IMR-90 (cell line): ENCODE data around the gene IGF1R. TPM values are rescaled to one million over a fixed set of nuclear protein-coding genes. Genes with fewer than 3 reads are reported as not detected.
A peak's percentile ranks its signal among the peaks of the same experiment; 100 is the strongest.

ENCODE experiments used
- ATAC-seq: fragments of 200-7000 bp; cut with Tn5 transposase; 2 replicates; pipeline ENCODE4 v1.9.1; 2020; ENCODE audit warnings: low read depth, mild to moderate bottlenecking, moderate library complexity
- BruUV-seq: library from RNA; stranded (reverse); fragments of 400-500 nt; replicated peaks from 2 replicates; lab custom pipeline; 2021; lab: Mats Ljungman, UMichigan
- CTCF ChIA-PET: fragments of 300-600 bp; formaldehyde crosslinking; extraction: SDS; loops from one replicate; lab custom pipeline; 2021; ENCODE audit warnings: antibody characterized with exemption; lab: Yijun Ruan, JAX
- POLR2A ChIA-PET: fragments of 300-600 bp; sonication (Branson Sonifier 250); formaldehyde crosslinking; loops from one replicate; lab custom pipeline; 2022; ENCODE audit warnings: antibody characterized with exemption; ENCODE audit not compliant: unreplicated experiment; lab: Charles Lee
- DNase-seq: peaks from one replicate; pipeline ENCODE4 v3.0.0; 2013
- H2AFZ ChIP-seq: replicated peaks from 2 replicates; pipeline ENCODE3; 2013; ENCODE audit warnings: low read length, mild to moderate bottlenecking; ENCODE audit not compliant: poor library complexity
- H2AK5ac ChIP-seq: 2 replicates; pipeline ENCODE4 v1.6.1; 2013; ENCODE audit warnings: low read depth, low read length, inconsistent platforms
- H2AK9ac ChIP-seq: replicated peaks from 2 replicates; pipeline ENCODE3; 2013; ENCODE audit warnings: mild to moderate bottlenecking, low read depth, low read length, moderate library complexity; ENCODE audit not compliant: poor library complexity
- H2BK120ac ChIP-seq: 2 replicates; pipeline ENCODE4 v1.6.1; 2013; ENCODE audit warnings: low read depth, low read length, inconsistent platforms
- H2BK15ac ChIP-seq: 3 replicates; pipeline ENCODE4 v1.6.1; 2013; ENCODE audit warnings: low read depth, low read length, inconsistent platforms
- H2BK20ac ChIP-seq: 2 replicates; pipeline ENCODE4 v1.6.1; 2013; ENCODE audit warnings: low read depth, mild to moderate bottlenecking, inconsistent platforms, low read length, moderate library complexity
- H2BK5ac ChIP-seq: 2 replicates; pipeline ENCODE4 v1.6.1; 2013; ENCODE audit warnings: mild to moderate bottlenecking, low read depth, low read length, inconsistent platforms; ENCODE audit not compliant: poor library complexity, severe bottlenecking
- H3K14ac ChIP-seq: replicated peaks from 2 replicates; pipeline ENCODE4 v1.6.1; 2013; ENCODE audit warnings: low read depth, low read length, inconsistent platforms
- H3K18ac ChIP-seq: 2 replicates; pipeline ENCODE4 v1.6.1; 2013; ENCODE audit warnings: low read depth, low read length, control low read depth
- H3K23ac ChIP-seq: 2 replicates; pipeline ENCODE4 v1.6.1; 2013; ENCODE audit warnings: low read depth, low read length, inconsistent platforms
- H3K27ac ChIP-seq: 2 replicates; pipeline ENCODE4 v1.5.1; 2013; ENCODE audit warnings: mild to moderate bottlenecking, control low read depth, low read length; ENCODE audit not compliant: insufficient read depth
- H3K27me3 ChIP-seq: 2 replicates; pipeline ENCODE4 v1.6.1; 2013; ENCODE audit warnings: low read length; ENCODE audit not compliant: control insufficient read depth, insufficient read depth
- H3K36me3 ChIP-seq: 2 replicates; pipeline ENCODE4 v1.6.1; 2013; ENCODE audit warnings: low read length, mixed read lengths; ENCODE audit not compliant: control insufficient read depth, insufficient read depth
- H3K4ac ChIP-seq: 2 replicates; pipeline ENCODE4 v1.6.1; 2013; ENCODE audit warnings: low read depth, low read length, inconsistent platforms
- H3K4me1 ChIP-seq: 2 replicates; pipeline ENCODE4 v1.6.1; 2013; ENCODE audit warnings: low read length, mixed read lengths; ENCODE audit not compliant: control insufficient read depth, insufficient read depth
- H3K4me2 ChIP-seq: 2 replicates; pipeline ENCODE4 v1.6.1; 2013; ENCODE audit warnings: low read depth, mild to moderate bottlenecking, control low read depth, low read length, moderate library complexity
- H3K4me3 ChIP-seq: 2 replicates; pipeline ENCODE4 v1.5.1; 2013; ENCODE audit warnings: low read depth, mild to moderate bottlenecking, control low read depth, low read length, moderate library complexity; ENCODE audit not compliant: insufficient read depth
- H3K56ac ChIP-seq: 2 replicates; pipeline ENCODE4 v1.6.1; 2013; ENCODE audit warnings: low read length, inconsistent platforms; ENCODE audit not compliant: insufficient read depth; ENCODE audit errors: extremely low read depth
- H3K79me1 ChIP-seq, 2 experiments: 2 replicates each; pipeline ENCODE4 v1.6.1; 2013; ENCODE audit warnings: low read length in 2 of 2, inconsistent platforms in 1 of 2, low read depth in 1 of 2
- H3K9ac ChIP-seq: 2 replicates; pipeline ENCODE4 v1.6.1; 2013; ENCODE audit warnings: low read depth, low read length, control low read depth
- H3K9me1 ChIP-seq: 2 replicates; pipeline ENCODE4 v1.6.1; 2013; ENCODE audit warnings: low read length, inconsistent platforms; ENCODE audit not compliant: insufficient read depth
- H3K9me3 ChIP-seq: 2 replicates; pipeline ENCODE4 v1.6.1; 2013; ENCODE audit warnings: low read length; ENCODE audit not compliant: control insufficient read depth, insufficient read depth
- H4K20me1 ChIP-seq: 2 replicates; pipeline ENCODE4 v1.6.1; 2013; ENCODE audit warnings: low read length, inconsistent platforms; ENCODE audit not compliant: insufficient read depth
- H4K5ac ChIP-seq: 2 replicates; pipeline ENCODE4 v1.6.1; 2013; ENCODE audit warnings: mild to moderate bottlenecking, low read depth, low read length, control low read depth
- H4K8ac ChIP-seq, 2 experiments: 2 replicates each; pipeline ENCODE4 v1.6.1; 2013; ENCODE audit warnings: low read depth in 2 of 2, low read length in 2 of 2, control low read depth in 1 of 2, inconsistent platforms in 1 of 2
- H4K91ac ChIP-seq: 2 replicates; pipeline ENCODE4 v1.6.1; 2013; ENCODE audit warnings: low read depth, low read length, inconsistent platforms; ENCODE audit not compliant: insufficient read depth
- BHLHE40 ChIP-seq: fragments of 150-350 bp; IDR thresholded peaks from 2 replicates; pipeline ENCODE4 v1.6.1; 2016; ENCODE audit warnings: mild to moderate bottlenecking, low read depth, low read length
- CEBPB ChIP-seq: IDR thresholded peaks from 2 replicates; pipeline ENCODE4 v1.6.1; 2012; ENCODE audit warnings: low read depth, low read length, improper control_type of control experiment
- FOS ChIP-seq: fragments of 150-350 bp; IDR thresholded peaks from 2 replicates; pipeline ENCODE4 v1.6.1; 2016; ENCODE audit warnings: low read depth, low read length
- MAFK ChIP-seq: IDR thresholded peaks from 2 replicates; pipeline ENCODE4 v1.6.1; 2012; ENCODE audit warnings: low read depth, low read length, improper control_type of control experiment
- MAZ ChIP-seq: IDR thresholded peaks from 2 replicates; pipeline ENCODE4 v1.6.1; 2012; ENCODE audit warnings: low read depth, mild to moderate bottlenecking, low read length, improper control_type of control experiment, moderate library complexity, borderline replicate concordance
- MXI1 ChIP-seq: IDR thresholded peaks from 2 replicates; pipeline ENCODE4 v1.6.1; 2012; ENCODE audit warnings: low read depth, mild to moderate bottlenecking, low read length, moderate library complexity, borderline replicate concordance
- POLR2A ChIP-seq: IDR thresholded peaks from 2 replicates; pipeline ENCODE4 v1.6.1; 2012; ENCODE audit warnings: mild to moderate bottlenecking, low read depth, low read length
- RAD21 ChIP-seq: IDR thresholded peaks from 2 replicates; pipeline ENCODE4 v1.6.1; 2012; ENCODE audit warnings: low read length, improper control_type of control experiment
- RCOR1 ChIP-seq: IDR thresholded peaks from 2 replicates; pipeline ENCODE4 v1.6.1; 2012; ENCODE audit warnings: mild to moderate bottlenecking, low read length, improper control_type of control experiment; ENCODE audit not compliant: insufficient replicate concordance
- RFX5 ChIP-seq: IDR thresholded peaks from 2 replicates; pipeline ENCODE4 v1.8.0; 2012; ENCODE audit warnings: low read depth, mild to moderate bottlenecking, low read length, moderate library complexity
- SMC3 ChIP-seq: fragments of 150-350 bp; IDR thresholded peaks from 2 replicates; pipeline ENCODE4 v1.6.1; 2016; ENCODE audit warnings: low read depth, mild to moderate bottlenecking, antibody characterized with exemption, low read length, moderate library complexity
- WGBS, 2 experiments: methylation state at CpG; one replicate each; pipeline versions ENCODE4 v1.1.5 to v1.1.7; 2013; ENCODE audit warnings: missing lambda C conversion rate in 2 of 2; ENCODE audit not compliant: insufficient read length in 1 of 2; ENCODE audit errors: extremely low coverage in 2 of 2; 5-methylcytosine and 5-hydroxymethylcytosine counted together
- dilution Hi-C: fragments of 300-500 bp; cut with HindIII; formaldehyde crosslinking; loops from one replicate; pipeline ENCODE4 v1.14.3; 2018; ENCODE audit warnings: low sequenced_read_pairs; ENCODE audit not compliant: unreplicated experiment
- in situ Hi-C: fragments of 300-500 bp; cut with MboI; formaldehyde crosslinking; loops from 3 replicates; pipeline ENCODE4 v1.14.3; 2019; ENCODE audit warnings: low sequenced_read_pairs, inconsistent platforms, mixed read lengths
- intact Hi-C: fragments of 100-400 bp; cut with micrococcal nuclease; formaldehyde crosslinking; loops from 2 replicates; pipeline ENCODE4 v1.10.0; 2022
- polyA plus RNA-seq, 3 experiments: library from polyadenylated mRNA; depleted of rRNA; stranded (reverse); fragments of >200 nt; gene quantifications; 2 replicates each; pipeline ENCODE4 v1.2.3, GENCODE V29; 2012; ENCODE audit warnings: low replicate concordance in 1 of 3
- total RNA-seq: library from RNA; depleted of rRNA; stranded (reverse); fragments of >200 nt; gene quantifications from 2 replicates; pipeline ENCODE4 v1.2.3, GENCODE V29; 2012
- TF ChIP-seq, protein P1 (sequence below): fragments of 150-350 bp; IDR thresholded peaks from 2 replicates; pipeline ENCODE4 v1.6.1; 2016; ENCODE audit warnings: low read depth, mild to moderate bottlenecking, low read length, moderate library complexity, borderline replicate concordance
- TF ChIP-seq, protein P2 (sequence below): fragments of 150-350 bp; IDR thresholded peaks from 2 replicates; pipeline ENCODE4 v1.6.1; 2017; ENCODE audit warnings: mild to moderate bottlenecking, antibody characterized with exemption, low read length, low read depth

IGF1R gene
- total and polyA plus RNA-seq, 2 of the 4 experiments (the other 2 are of a cell fraction) = 24.0 to 24.9 TPM

DNA sequence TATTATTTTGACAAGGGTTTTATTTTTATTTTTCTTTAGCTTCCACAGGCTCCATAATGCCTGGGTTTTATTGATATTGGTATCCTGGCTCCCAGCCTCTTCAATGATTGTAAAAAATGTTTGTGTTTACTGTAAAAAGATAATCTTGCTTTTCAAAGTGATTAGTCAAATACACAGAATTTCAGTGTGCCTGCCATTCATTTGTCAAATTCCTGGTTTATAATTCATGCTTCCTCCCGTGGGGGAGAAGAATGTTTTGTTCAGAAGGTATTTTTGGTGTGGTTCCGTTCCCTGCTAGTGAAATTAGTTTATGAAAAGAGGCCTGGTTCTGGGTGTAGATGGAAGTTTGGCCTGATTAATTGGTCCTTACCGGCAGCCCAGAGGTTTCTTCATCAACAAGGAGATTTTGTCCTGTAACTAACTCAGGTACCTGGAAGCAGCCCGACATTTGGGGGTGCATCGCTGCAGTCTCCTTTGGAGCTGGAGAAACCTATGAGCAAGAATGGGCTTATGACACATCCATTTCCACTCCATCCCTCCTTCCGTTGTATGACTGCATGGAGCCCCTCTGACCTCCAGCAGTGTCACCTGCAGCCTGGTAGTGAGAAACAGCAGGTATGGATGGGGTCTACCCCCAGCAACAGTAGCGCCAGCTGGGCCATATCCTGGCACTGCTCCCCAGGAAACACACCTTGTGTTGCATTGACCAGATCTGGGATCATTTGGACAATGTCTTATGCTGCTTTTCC, 257.8 kb downstream of the IGF1R start:
- Histone ChIP-seq H3K56ac (peak overlapping the region; percentile 22; the same call in 1 of the 2 replicates), H2BK20ac (peak overlapping the region; percentile 80), H4K20me1 (no peaks in the 10 kb centered on the region; the same call in none of the 2 replicates), H3K27ac (peak overlapping the region; percentile 41), H3K9ac (peak overlapping the region; percentile 29; the same call in 1 of the 2 replicates), H2AK9ac (peak overlapping the region; percentile 70), H3K4me3 (no peak overlapping the region), H3K4me1 (peaks cover 40% of the 10 kb centered on the region), H2AFZ (peak overlapping the region; percentile 11), H3K4me2 (no peak overlapping the region), H2BK120ac (peak overlapping the region; percentile 96), H3K27me3 (no peaks in the 10 kb centered on the region), H3K18ac (peak overlapping the region; percentile 20; the same call in 1 of the 2 replicates), H3K9me1 (peaks cover 36% of the 10 kb centered on the region), H2BK15ac (peak overlapping the region; percentile 96; the same call in 2 of the 3 replicates), H4K8ac (peak overlapping the region; percentile 39 to 84), H3K23ac (peak overlapping the region; percentile 93), H3K14ac (peak overlapping the region; percentile 62), H3K36me3 (peaks cover 44% of the 10 kb centered on the region), H3K9me3 (no peaks in the 10 kb centered on the region), H3K79me1 (peaks cover 65 to 94% of the 10 kb centered on the region in 2 experiments), H4K5ac (peak overlapping the region; percentile 14; the same call in 1 of the 2 replicates), H2AK5ac (peak overlapping the region; percentile 95), H3K4ac (peak overlapping the region; percentile 98), H4K91ac (peak overlapping the region; percentile 92), H2BK5ac (peak overlapping the region; percentile 83)
- DNase-seq (no peak), ATAC-seq (no peak)
- in situ Hi-C loops (loop anchor here (25.0 kb wide), 1 partner anchor 119 kb away; no protein-coding TSS in a partner anchor), dilution Hi-C loops (no loop called here), intact Hi-C loops (loop anchor here (5.0 kb wide), 1 partner anchor 464 kb away; no protein-coding TSS in a partner anchor)
- no peak for TF ChIP-seq SMC3
- TF ChIP-seq, protein P1, sequence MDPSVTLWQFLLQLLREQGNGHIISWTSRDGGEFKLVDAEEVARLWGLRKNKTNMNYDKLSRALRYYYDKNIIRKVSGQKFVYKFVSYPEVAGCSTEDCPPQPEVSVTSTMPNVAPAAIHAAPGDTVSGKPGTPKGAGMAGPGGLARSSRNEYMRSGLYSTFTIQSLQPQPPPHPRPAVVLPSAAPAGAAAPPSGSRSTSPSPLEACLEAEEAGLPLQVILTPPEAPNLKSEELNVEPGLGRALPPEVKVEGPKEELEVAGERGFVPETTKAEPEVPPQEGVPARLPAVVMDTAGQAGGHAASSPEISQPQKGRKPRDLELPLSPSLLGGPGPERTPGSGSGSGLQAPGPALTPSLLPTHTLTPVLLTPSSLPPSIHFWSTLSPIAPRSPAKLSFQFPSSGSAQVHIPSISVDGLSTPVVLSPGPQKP = no peak
- TF ChIP-seq MAFK = no peak
- TF ChIP-seq RAD21 = no peak
- no peak for TF ChIP-seq FOS
- TF ChIP-seq RCOR1 = no peak
- no peak for TF ChIP-seq POLR2A
- TF ChIP-seq RFX5 = no peak
- TF ChIP-seq CEBPB = no peak
- TF ChIP-seq MXI1 = no peak
- TF ChIP-seq BHLHE40 = no peak
- no peak for TF ChIP-seq MAZ
- TF ChIP-seq, protein P2, sequence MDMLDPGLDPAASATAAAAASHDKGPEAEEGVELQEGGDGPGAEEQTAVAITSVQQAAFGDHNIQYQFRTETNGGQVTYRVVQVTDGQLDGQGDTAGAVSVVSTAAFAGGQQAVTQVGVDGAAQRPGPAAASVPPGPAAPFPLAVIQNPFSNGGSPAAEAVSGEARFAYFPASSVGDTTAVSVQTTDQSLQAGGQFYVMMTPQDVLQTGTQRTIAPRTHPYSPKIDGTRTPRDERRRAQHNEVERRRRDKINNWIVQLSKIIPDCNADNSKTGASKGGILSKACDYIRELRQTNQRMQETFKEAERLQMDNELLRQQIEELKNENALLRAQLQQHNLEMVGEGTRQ = no peak
- CTCF ChIA-PET = interaction anchor here (0.6 to 2.2 kb wide), 4 partner anchors 19 to 265 kb away, joined by 4 to 7 read pairs (median 5); no protein-coding TSS in a partner anchor
- POLR2A ChIA-PET = no interaction called here
- WGBS, 2 experiments = no CpG with 5 or more reads among the region's 7 CpGs
- no TSS peak for BruUV-seq
